HepG2 (cell line): ENCODE results near the gene NOX3.
A peak's percentile ranks its signal among the peaks of the same experiment; 100 is the strongest.

Experiments used
- CTCF ChIP-seq: sonication (generic); formaldehyde crosslinking; IDR thresholded peaks from 2 replicates; pipeline ENCODE4 v1.5.0; 2020; ENCODE audit warnings: mild to moderate bottlenecking, missing genetic modification reagents, moderate library complexity
- FOSL2 ChIP-seq: sonication (generic); formaldehyde crosslinking; IDR thresholded peaks from 2 replicates; pipeline ENCODE4 v1.4.0; 2020; ENCODE audit warnings: missing genetic modification reagents
- GABPA ChIP-seq, 2 experiments: IDR thresholded peaks; 2 replicates each; pipeline ENCODE4 v1.6.1; 2011 to 2016; ENCODE audit warnings: low read depth in 2 of 2, low read length in 1 of 2, missing biosample characterization in 1 of 2, missing genetic modification characterization in 1 of 2
- MAZ ChIP-seq, 2 experiments: sonication (generic) in 1 of 2; formaldehyde crosslinking in 1 of 2; IDR thresholded peaks; 2 replicates each; pipeline versions ENCODE4 v1.5.0 to v1.6.1; 2012 to 2020; ENCODE audit warnings: low read depth in 2 of 2, mild to moderate bottlenecking in 2 of 2, borderline replicate concordance in 1 of 2, improper control_type of control experiment in 1 of 2, low read length in 1 of 2, missing genetic modification reagents in 1 of 2, moderate library complexity in 1 of 2
- NCOA1 ChIP-seq: sonication (generic); formaldehyde crosslinking; IDR thresholded peaks from 2 replicates; pipeline ENCODE4 v1.9.0; 2021; ENCODE audit warnings: missing genetic modification reagents
- POLR2A ChIP-seq, 2 experiments: IDR thresholded peaks; 2 replicates each; pipeline ENCODE4 v1.6.1; 2011; ENCODE audit warnings: low read depth in 2 of 2, low read length in 2 of 2, mild to moderate bottlenecking in 1 of 2, moderate library complexity in 1 of 2; ENCODE audit not compliant: insufficient read depth in 1 of 2
- SIN3A ChIP-seq: IDR thresholded peaks from 2 replicates; pipeline ENCODE4 v1.6.1; 2011; ENCODE audit warnings: low read depth, mild to moderate bottlenecking, control low read depth, low read length, borderline replicate concordance
- ZBTB14 ChIP-seq: sonication (generic); formaldehyde crosslinking; IDR thresholded peaks from 2 replicates; pipeline ENCODE4 v1.4.0; 2020; ENCODE audit warnings: missing genetic modification reagents
- ZNF431 ChIP-seq: sonication (generic); formaldehyde crosslinking; IDR thresholded peaks from 2 replicates; pipeline ENCODE4 v1.9.0; 2022; ENCODE audit warnings: missing genetic modification reagents, low read depth, mild to moderate bottlenecking, borderline replicate concordance
- ZNF484 ChIP-seq: sonication (generic); formaldehyde crosslinking; IDR thresholded peaks from 2 replicates; pipeline ENCODE4 v1.5.1; 2020; ENCODE audit warnings: mild to moderate bottlenecking, low read depth, missing genetic modification reagents, borderline replicate concordance
- TF ChIP-seq, protein P1 (sequence below): IDR thresholded peaks from 2 replicates; pipeline ENCODE4 v1.6.1; 2016; ENCODE audit warnings: low read depth, borderline replicate concordance

GRCh38 chr6:155398701-155399061 lies 57.0 kb downstream of the NOX3 start:
- TF ChIP-seq SIN3A, result no peak
- no peak for TF ChIP-seq FOSL2 (CRISPR knock-in tag)
- peak in 1 of 2 experiments; percentile 31; a peak in 1 of 4 replicates for TF ChIP-seq POLR2A (IDR thresholded peaks at IDR 0.05; ENCODE audit: insufficient read depth in 1 of 2, low read depth in 2 of 2, low read length in 2 of 2)
- no peak for TF ChIP-seq GABPA (IDR thresholded peaks at IDR 0.05; ENCODE audit: low read depth, low read length)
- TF ChIP-seq GABPA (CRISPR knock-in tag; IDR thresholded peaks at IDR 0.05; ENCODE audit: low read depth), result no peak
- TF ChIP-seq MAZ (IDR thresholded peaks at IDR 0.05; ENCODE audit: borderline replicate concordance, low read depth, low read length), result no peak
- TF ChIP-seq MAZ (CRISPR knock-in tag; IDR thresholded peaks at IDR 0.05; ENCODE audit: low read depth), result no peak
- TF ChIP-seq CTCF (CRISPR knock-in tag), result no peak
- TF ChIP-seq ZNF484 (CRISPR knock-in tag), result no peak
- no peak; the same call in 1 of the 2 replicates for TF ChIP-seq NCOA1 (CRISPR knock-in tag)
- TF ChIP-seq ZBTB14 (CRISPR knock-in tag), result no peak
- no peak for TF ChIP-seq ZNF431 (CRISPR knock-in tag)
- TF ChIP-seq, protein P1, sequence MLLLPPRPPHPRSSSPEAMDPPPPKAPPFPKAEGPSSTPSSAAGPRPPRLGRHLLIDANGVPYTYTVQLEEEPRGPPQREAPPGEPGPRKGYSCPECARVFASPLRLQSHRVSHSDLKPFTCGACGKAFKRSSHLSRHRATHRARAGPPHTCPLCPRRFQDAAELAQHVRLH (CRISPR knock-in tag), result no peak
